A549 (cell line): ENCODE results near the gene SHF. TPM values are rescaled to one million over a fixed set of nuclear protein-coding genes. Genes with fewer than 3 reads are reported as not detected.

Source experiments
- ATAC-seq, 2 experiments: fragments of 200-7000 bp in 1 of 2; fragments of >200 bp in 1 of 2; cut with Nextera tagmentation in 1 of 2; cut with Tn5 transposase in 1 of 2; 3 replicates each; pipeline versions ENCODE4 v1.8.0 to v1.9.1; 2018 to 2020; ENCODE audit warnings: mild to moderate bottlenecking in 1 of 2, moderate library complexity in 1 of 2
- CTCF ChIA-PET: fragments of 300-600 bp; sonication (Branson Sonifier 250); formaldehyde crosslinking; extraction: SDS; loops from one replicate; lab custom pipeline; 2021; ENCODE audit warnings: antibody characterized with exemption, inconsistent platforms; lab: Yijun Ruan, JAX
- POLR2A ChIA-PET: fragments of 350-600 bp; formaldehyde crosslinking; extraction: SDS; loops from one replicate; lab custom pipeline; 2021; ENCODE audit warnings: antibody characterized with exemption, inconsistent platforms; lab: Yijun Ruan, JAX
- DNase-seq, 2 experiments: peaks; one replicate each; pipeline versions ENCODE4 v3.0.0 to v3.0.0-alpha.2; 2011 to 2016; ENCODE audit warnings: low read depth in 1 of 2, low spot score in 1 of 2
- FAIRE-seq: peaks from 2 replicates; lab custom pipeline; 2011; peaks lifted over from hg19 to GRCh38; lab: Jason Lieb, UNC
- H3K27ac ChIP-seq, 2 experiments: fragments of >200 bp; sonication (Bioruptor Twin); formaldehyde crosslinking; 3 replicates each; pipeline ENCODE4 v1.5.1; 2016 to 2017
- H3K4me1 ChIP-seq: fragments of >200 bp; sonication (Bioruptor Twin); formaldehyde crosslinking; 3 replicates; pipeline ENCODE4 v1.6.1; 2016
- H3K4me2 ChIP-seq: fragments of >200 bp; sonication (Bioruptor Twin); formaldehyde crosslinking; 3 replicates; pipeline ENCODE4 v1.6.1; 2016
- H3K4me3 ChIP-seq: fragments of >200 bp; sonication (Bioruptor Twin); formaldehyde crosslinking; 3 replicates; pipeline ENCODE4 v1.5.1; 2016
- H3K9me3 ChIP-seq: fragments of >200 bp; sonication (Bioruptor Twin); formaldehyde crosslinking; 3 replicates; pipeline ENCODE4 v1.6.1; 2016
- CBX2 ChIP-seq: fragments of 200-600 bp; sonication (generic); IDR thresholded peaks from 2 replicates; pipeline ENCODE4 v1.6.1; 2016; ENCODE audit warnings: low read depth, mild to moderate bottlenecking, borderline replicate concordance
- CBX8 ChIP-seq: fragments of 200-600 bp; sonication (generic); IDR thresholded peaks from 2 replicates; pipeline ENCODE4 v1.6.1; 2016
- CHD2 ChIP-seq: fragments of 150-350 bp; IDR thresholded peaks from 2 replicates; pipeline ENCODE4 v1.6.1; 2014; ENCODE audit warnings: low read length; ENCODE audit not compliant: partially characterized antibody
- CHD4 ChIP-seq: fragments of 200-600 bp; sonication (generic); IDR thresholded peaks from 2 replicates; pipeline ENCODE4 v1.6.1; 2016; ENCODE audit warnings: antibody characterized with exemption, mild to moderate bottlenecking, borderline replicate concordance
- CTCF ChIP-seq: fragments of >200 bp; sonication (Bioruptor Twin); formaldehyde crosslinking; IDR thresholded peaks from 3 replicates; pipeline ENCODE4 v1.5.1; 2016
- EHMT2 ChIP-seq: fragments of 200-600 bp; sonication (generic); IDR thresholded peaks from 2 replicates; pipeline ENCODE4 v1.6.1; 2016; ENCODE audit warnings: antibody characterized with exemption, low read depth, mild to moderate bottlenecking, moderate library complexity
- ESRRA ChIP-seq: fragments of 150-350 bp; IDR thresholded peaks from 2 replicates; pipeline ENCODE4 v1.6.1; 2014; ENCODE audit warnings: mild to moderate bottlenecking, low read length, borderline replicate concordance
- FOSB ChIP-seq: fragments of 250-450 bp; sonication (Bioruptor Pico); IDR thresholded peaks from 2 replicates; pipeline ENCODE4 v1.5.0; 2020; ENCODE audit warnings: mild to moderate bottlenecking, moderate library complexity
- FOXS1 ChIP-seq: fragments of 250-450 bp; sonication (Bioruptor Pico); IDR thresholded peaks from 2 replicates; pipeline ENCODE4 v1.5.0; 2020; ENCODE audit warnings: mild to moderate bottlenecking, moderate library complexity
- HEYL ChIP-seq: fragments of 250-450 bp; sonication (Bioruptor Pico); IDR thresholded peaks from 2 replicates; pipeline ENCODE4 v1.8.0; 2021; ENCODE audit warnings: mild to moderate bottlenecking, moderate library complexity
- HMGXB4 ChIP-seq: fragments of 250-450 bp; sonication (Bioruptor Pico); IDR thresholded peaks from 2 replicates; pipeline ENCODE4 v1.5.0; 2021; ENCODE audit warnings: mild to moderate bottlenecking, moderate library complexity, borderline replicate concordance
- HOXA7 ChIP-seq: fragments of 250-450 bp; sonication (Bioruptor Pico); IDR thresholded peaks from 2 replicates; pipeline ENCODE4 v1.5.0; 2020; ENCODE audit warnings: mild to moderate bottlenecking, moderate library complexity
- JUNB ChIP-seq: fragments of >200 bp; sonication (Bioruptor Twin); formaldehyde crosslinking; IDR thresholded peaks from 2 replicates; pipeline ENCODE4 v1.6.1; 2016
- MAX ChIP-seq: IDR thresholded peaks from 2 replicates; pipeline ENCODE4 v1.6.1; 2012
- MAZ ChIP-seq: fragments of 150-350 bp; IDR thresholded peaks from 2 replicates; pipeline ENCODE4 v1.6.1; 2014; ENCODE audit warnings: antibody characterized with exemption, low read depth, low read length, borderline replicate concordance
- MYC ChIP-seq: IDR thresholded peaks from 2 replicates; pipeline ENCODE4 v1.6.1; 2012; ENCODE audit warnings: mild to moderate bottlenecking, inconsistent platforms, low read length, improper control_type of control experiment, borderline replicate concordance
- NFE2L2 ChIP-seq: fragments of 150-350 bp; conservative IDR thresholded peaks from 2 replicates; pipeline ENCODE4 v1.6.1; 2014; ENCODE audit warnings: low read length
- NPAS2 ChIP-seq: fragments of 250-450 bp; sonication (Bioruptor Pico); IDR thresholded peaks from 2 replicates; pipeline ENCODE4 v1.8.0; 2022; ENCODE audit warnings: mild to moderate bottlenecking, moderate library complexity, borderline replicate concordance
- PHF8 ChIP-seq: fragments of 200-600 bp; sonication (generic); IDR thresholded peaks from 2 replicates; pipeline ENCODE4 v1.6.1; 2016; ENCODE audit warnings: low read depth, mild to moderate bottlenecking, antibody characterized with exemption, moderate library complexity, borderline replicate concordance
- POLR2AphosphoS2 ChIP-seq: conservative IDR thresholded peaks from 2 replicates; pipeline ENCODE4 v1.6.1; 2012; ENCODE audit warnings: low read length, improper control_type of control experiment, inconsistent platforms
- TFCP2L1 ChIP-seq: fragments of 250-450 bp; sonication (Bioruptor Pico); IDR thresholded peaks from 2 replicates; pipeline ENCODE4 v1.5.0; 2021; ENCODE audit warnings: mild to moderate bottlenecking
- TP53 ChIP-seq: fragments of 250-450 bp; sonication (Bioruptor Pico); IDR thresholded peaks from 2 replicates; pipeline ENCODE4 v1.5.0; 2021; ENCODE audit warnings: mild to moderate bottlenecking, moderate library complexity
- USF2 ChIP-seq: fragments of 450-650 bp; IDR thresholded peaks from 2 replicates; pipeline ENCODE4 v1.6.1; 2014; ENCODE audit warnings: antibody characterized with exemption
- ZNF302 ChIP-seq: fragments of 250-450 bp; sonication (Bioruptor Pico); IDR thresholded peaks from 2 replicates; pipeline ENCODE4 v1.9.0; 2021; ENCODE audit warnings: inconsistent platforms, mild to moderate bottlenecking, moderate library complexity
- ZSCAN20 ChIP-seq: fragments of 250-450 bp; sonication (Bioruptor Pico); IDR thresholded peaks from 2 replicates; pipeline ENCODE4 v1.8.0; 2022; ENCODE audit warnings: mild to moderate bottlenecking, moderate library complexity
- WGBS: methylation state at CpG from one replicate; pipeline ENCODE4 v1.1.6; 2017; ENCODE audit errors: missing lambda C conversion rate; 5-methylcytosine and 5-hydroxymethylcytosine counted together
- polyA plus RNA-seq, 4 experiments: library from polyadenylated mRNA; depleted of rRNA in 3 of 4; stranded (reverse); fragments of >200 nt; fragmentation: RNase III in 1 of 4; extraction: RNeasy Plus Mini Kit Qiagen cat#74134 plus additional on column Dnase treatment in 1 of 4; gene quantifications; 2 replicates in 3 of 4; 3 replicates in 1 of 4; pipeline ENCODE4 v1.2.3, GENCODE V29; 2011 to 2017
- TF ChIP-seq, protein P1 (sequence below): fragments of 150-350 bp; IDR thresholded peaks from 2 replicates; pipeline ENCODE4 v1.6.1; 2014; ENCODE audit warnings: low read depth, mild to moderate bottlenecking, low read length

Gene SHF
- polyA plus RNA-seq, 2 of the 4 experiments (the other 2 are of a cell fraction): 0.36 to 0.85 TPM

DNA sequence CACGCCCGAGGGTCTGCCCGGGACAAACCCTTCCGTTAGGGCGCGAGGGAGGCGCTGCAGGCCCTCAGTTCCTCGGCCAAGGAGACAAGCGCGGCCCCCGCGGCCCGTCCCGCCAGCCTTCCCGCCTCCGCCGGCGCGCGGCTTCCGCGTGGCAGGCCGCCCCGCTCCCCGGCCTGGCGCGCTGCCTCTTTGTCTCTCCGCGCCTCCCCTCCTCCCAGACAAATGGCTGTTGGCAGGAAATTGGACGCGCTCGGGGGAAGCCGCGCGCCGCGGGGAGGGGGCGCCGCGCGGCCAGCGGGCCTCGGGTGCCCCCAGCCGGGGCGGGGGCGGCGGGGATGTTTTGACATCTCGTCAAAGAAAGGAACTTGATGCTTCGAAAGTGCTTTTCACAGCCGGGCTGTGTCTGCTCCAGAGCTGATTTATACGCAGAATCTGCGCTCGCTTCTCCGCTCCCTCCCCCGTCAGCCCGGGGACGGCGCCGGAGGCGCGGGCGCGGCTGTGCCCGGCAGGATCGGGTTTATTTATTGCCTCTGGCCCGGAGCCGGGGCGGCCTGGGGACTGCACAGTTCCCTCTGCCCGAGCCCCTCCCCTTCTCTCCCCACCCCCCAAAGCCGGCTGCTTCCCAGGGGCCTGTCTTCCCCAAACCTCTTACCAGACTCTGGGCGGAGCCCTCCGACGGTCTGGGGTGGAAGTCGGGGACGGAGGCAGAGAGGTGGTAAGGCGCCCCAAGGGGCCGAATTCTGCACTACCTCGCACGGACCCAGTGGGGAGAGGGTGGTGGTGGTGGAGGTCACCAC is 20.7 kb downstream of the SHF start (continued):
- TF ChIP-seq TP53 (CRISPR knock-in tag) (no peak), HMGXB4 (CRISPR knock-in tag) (no peak), ESRRA (no peak), CHD4 (no peak), MAZ (no peak), CTCF (peak; percentile 32; the same call in 1 of the 3 replicates), MYC (no peak), CBX2 (no peak), HEYL (CRISPR knock-in tag) (no peak), USF2 (no peak), NFE2L2 (no peak), TFCP2L1 (no peak), FOXS1 (CRISPR knock-in tag) (no peak), MAX (peak; percentile 41), POLR2AphosphoS2 (no peak), ZSCAN20 (CRISPR knock-in tag) (no peak), ZNF302 (CRISPR knock-in tag) (no peak), PHF8 (peak; percentile 34), NPAS2 (CRISPR knock-in tag) (no peak), HOXA7 (no peak)
- TF ChIP-seq, protein P1, sequence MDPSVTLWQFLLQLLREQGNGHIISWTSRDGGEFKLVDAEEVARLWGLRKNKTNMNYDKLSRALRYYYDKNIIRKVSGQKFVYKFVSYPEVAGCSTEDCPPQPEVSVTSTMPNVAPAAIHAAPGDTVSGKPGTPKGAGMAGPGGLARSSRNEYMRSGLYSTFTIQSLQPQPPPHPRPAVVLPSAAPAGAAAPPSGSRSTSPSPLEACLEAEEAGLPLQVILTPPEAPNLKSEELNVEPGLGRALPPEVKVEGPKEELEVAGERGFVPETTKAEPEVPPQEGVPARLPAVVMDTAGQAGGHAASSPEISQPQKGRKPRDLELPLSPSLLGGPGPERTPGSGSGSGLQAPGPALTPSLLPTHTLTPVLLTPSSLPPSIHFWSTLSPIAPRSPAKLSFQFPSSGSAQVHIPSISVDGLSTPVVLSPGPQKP: no peak

GRCh38 chr15:45165536-45165935 is 22.2 kb downstream of the SHF start:
- Histone ChIP-seq H3K4me3 (no peak overlapping the region), H3K4me1 (peaks cover 11% of the 10 kb centered on the region), H3K27ac (peak overlapping the region in 1 of 2 experiments; percentile 100; a peak in 3 of 6 replicates), H3K9me3 (no peaks in the 10 kb centered on the region), H3K4me2 (no peak overlapping the region; the same call in 2 of the 3 replicates)
- ATAC-seq: no peak
- ChIA-PET CTCF (interaction anchor here (2.5 to 8.6 kb wide), 3 partner anchors 36 to 236 kb away, joined by 7 to 104 read pairs (median 39); a partner anchor contains a TSS), POLR2A (interaction anchor here (0.6 to 1.1 kb wide), 3 partner anchors 33 to 110 kb away, joined by 3 to 4 read pairs (median 3); no protein-coding TSS in a partner anchor)
- TF ChIP-seq JUNB (no peak), CBX8 (no peak), EHMT2 (no peak), CHD2 (no peak), PHF8 (no peak), TFCP2L1 (no peak), NPAS2 (CRISPR knock-in tag) (no peak), FOSB (CRISPR knock-in tag) (no peak), MAX (no peak)
- FAIRE-seq: no peak
- 81% methylated on average over 2 of the region's 5 CpGs for WGBS
- DNase-seq: no peak
